ENCODE data around the gene TNPO1.

TNPO1 gene

GRCh38 chr5:72822944-72823343, 6.5 kb downstream of the TNPO1 start:
- TF ChIP-seq POLR2A (IDR thresholded peaks at IDR 0.05; ENCODE audit: low read depth, low read length) (no peak), TAF1 (IDR thresholded peaks at IDR 0.05; ENCODE audit: borderline replicate concordance, low read depth, low read length) (no peak), POLR2AphosphoS5 (IDR thresholded peaks at IDR 0.05; ENCODE audit: low read depth, low read length) (no peak)
- FAIRE-seq: no peak
- no peak for DNase-seq (ENCODE audit: insufficient read length)

GRCh38 chr5:72829707-72830106, 13.2 kb downstream of the TNPO1 start:
- TF ChIP-seq TAF1 (IDR thresholded peaks at IDR 0.05; ENCODE audit: borderline replicate concordance, low read depth, low read length) (no peak), POLR2AphosphoS5 (IDR thresholded peaks at IDR 0.05; ENCODE audit: low read depth, low read length) (no peak), POLR2A (IDR thresholded peaks at IDR 0.05; ENCODE audit: low read depth, low read length) (no peak)
- FAIRE-seq (no peak), DNase-seq (ENCODE audit: insufficient read length) (no peak)

- no peak for FAIRE-seq
Observed at GRCh38 chr5:72830362-72830761, 13.9 kb downstream of the TNPO1 start.

GRCh38 chr5:72831685-72832084, 15.2 kb downstream of the TNPO1 start:
- TF ChIP-seq POLR2AphosphoS5 (IDR thresholded peaks at IDR 0.05; ENCODE audit: low read depth, low read length): no peak
- TF ChIP-seq TAF1 (IDR thresholded peaks at IDR 0.05; ENCODE audit: borderline replicate concordance, low read depth, low read length): no peak
- TF ChIP-seq POLR2A (IDR thresholded peaks at IDR 0.05; ENCODE audit: low read depth, low read length): no peak
- FAIRE-seq (no peak), DNase-seq (ENCODE audit: insufficient read length) (no peak)

More at GRCh38 chr5:72830362-72830761, 13.9 kb downstream of the TNPO1 start:
- TF ChIP-seq POLR2A (IDR thresholded peaks at IDR 0.05; ENCODE audit: low read depth, low read length): no peak
- TF ChIP-seq POLR2AphosphoS5 (IDR thresholded peaks at IDR 0.05; ENCODE audit: low read depth, low read length): no peak
- no peak for DNase-seq (ENCODE audit: insufficient read length)

DNA sequence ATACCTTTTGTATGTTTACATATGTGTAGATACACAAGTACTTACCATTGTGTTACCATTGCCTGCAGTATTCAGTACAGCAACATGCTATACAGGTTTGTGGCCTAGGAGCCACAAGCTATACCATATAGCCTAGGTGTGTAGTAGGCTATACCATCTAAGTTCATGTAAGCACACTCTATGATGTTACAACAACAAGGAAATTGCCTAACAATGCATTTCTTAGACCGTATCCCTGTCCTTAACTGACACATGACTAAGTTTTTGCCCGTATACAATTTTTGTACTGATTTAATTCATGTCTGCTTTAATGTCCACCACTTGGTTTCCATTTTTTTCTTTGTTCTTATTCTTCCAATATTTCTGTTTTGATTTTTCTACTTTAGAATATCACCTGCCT, 18.5 kb downstream of the TNPO1 start:
- DNase-seq (ENCODE audit: insufficient read length): no peak
- no peak for TF ChIP-seq POLR2A (IDR thresholded peaks at IDR 0.05; ENCODE audit: low read depth, low read length)
- TF ChIP-seq TAF1 (IDR thresholded peaks at IDR 0.05; ENCODE audit: borderline replicate concordance, low read depth, low read length): no peak
- no peak for TF ChIP-seq POLR2AphosphoS5 (IDR thresholded peaks at IDR 0.05; ENCODE audit: low read depth, low read length)

DNA sequence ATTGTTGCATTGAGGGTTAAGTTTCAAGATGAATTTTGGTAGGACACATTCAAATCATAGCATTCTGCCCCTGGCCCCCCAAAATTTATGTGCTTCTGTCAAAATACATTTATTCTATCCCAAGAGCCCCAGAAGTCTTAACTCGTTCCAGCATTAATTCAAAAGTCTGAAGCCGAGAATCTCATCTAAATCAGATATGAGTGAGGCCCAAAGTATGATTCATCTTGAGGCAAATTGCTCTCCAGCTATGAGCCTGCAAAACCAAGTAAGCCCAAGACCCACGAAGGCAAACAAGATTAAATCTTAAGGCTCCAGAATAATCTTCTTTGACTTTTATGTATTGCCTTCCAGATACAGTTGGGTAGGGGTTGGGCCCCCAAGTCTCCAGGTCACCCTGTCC, 19.2 kb downstream of the TNPO1 start:
- DNase-seq (ENCODE audit: insufficient read length) (no peak), FAIRE-seq (no peak)
- TF ChIP-seq POLR2A (IDR thresholded peaks at IDR 0.05; ENCODE audit: low read depth, low read length) (no peak), POLR2AphosphoS5 (IDR thresholded peaks at IDR 0.05; ENCODE audit: low read depth, low read length) (no peak), TAF1 (IDR thresholded peaks at IDR 0.05; ENCODE audit: borderline replicate concordance, low read depth, low read length) (no peak)

More for the DNA sequence above, 18.5 kb downstream of the TNPO1 start:
- FAIRE-seq: no peak

DNA sequence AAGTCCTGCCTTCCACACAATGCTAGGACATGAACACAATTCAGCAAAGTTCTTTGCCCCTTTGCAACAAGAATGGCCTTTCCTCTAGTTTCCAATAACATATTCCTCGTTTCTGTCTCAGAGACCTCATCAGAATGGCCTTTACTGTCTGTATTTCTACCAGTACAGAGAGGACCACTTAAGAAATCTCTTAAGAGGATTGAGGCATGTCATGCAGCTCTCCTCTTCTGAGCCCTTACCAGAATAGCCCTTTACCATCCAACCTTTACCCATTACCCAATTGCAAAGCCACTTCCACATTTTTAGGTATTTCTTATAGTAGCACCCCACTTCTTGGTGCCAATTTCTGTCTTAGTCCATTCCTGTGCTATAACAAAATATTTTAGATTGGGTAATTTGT, 20.3 kb downstream of the TNPO1 start:
- DNase-seq (ENCODE audit: insufficient read length): no peak
- TF ChIP-seq POLR2A (IDR thresholded peaks at IDR 0.05; ENCODE audit: low read depth, low read length) (no peak), POLR2AphosphoS5 (IDR thresholded peaks at IDR 0.05; ENCODE audit: low read depth, low read length) (no peak), TAF1 (IDR thresholded peaks at IDR 0.05; ENCODE audit: borderline replicate concordance, low read depth, low read length) (no peak)
- no peak for FAIRE-seq

- DNase-seq (ENCODE audit: insufficient read length) (no peak), FAIRE-seq (no peak)
- TF ChIP-seq POLR2A (IDR thresholded peaks at IDR 0.05; ENCODE audit: low read depth, low read length) (no peak), TAF1 (IDR thresholded peaks at IDR 0.05; ENCODE audit: borderline replicate concordance, low read depth, low read length) (no peak), POLR2AphosphoS5 (IDR thresholded peaks at IDR 0.05; ENCODE audit: low read depth, low read length) (no peak)
Observed at GRCh38 chr5:72837524-72838096, 21.1 kb downstream of the TNPO1 start.

DNA sequence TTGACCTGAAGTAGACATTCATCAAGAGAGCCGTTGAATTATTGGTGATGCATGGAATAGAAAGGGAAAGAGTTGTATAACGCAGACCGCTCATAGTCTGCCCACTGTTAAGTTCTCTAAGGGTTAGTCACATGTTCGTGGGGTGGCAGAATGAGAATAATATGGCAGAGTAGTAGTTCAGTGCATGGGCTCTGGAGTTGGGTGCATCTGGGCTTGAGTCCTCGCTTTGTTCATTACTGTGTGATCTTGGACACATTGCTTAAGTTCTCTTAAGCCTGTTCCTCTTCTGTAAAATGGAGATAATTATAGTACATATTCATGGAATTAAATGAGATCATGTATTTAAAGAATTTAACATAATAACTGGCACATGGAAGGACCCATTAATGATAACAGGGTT, 23.6 kb downstream of the TNPO1 start:
- FAIRE-seq: no peak
- no peak for TF ChIP-seq POLR2AphosphoS5 (IDR thresholded peaks at IDR 0.05; ENCODE audit: low read depth, low read length)
- no peak for TF ChIP-seq TAF1 (IDR thresholded peaks at IDR 0.05; ENCODE audit: borderline replicate concordance, low read depth, low read length)
- TF ChIP-seq POLR2A (IDR thresholded peaks at IDR 0.05; ENCODE audit: low read depth, low read length): no peak

GRCh38 chr5:72841756-72842535, 25.5 kb downstream of the TNPO1 start:
- DNase-seq (ENCODE audit: insufficient read length): no peak
- no peak for TF ChIP-seq POLR2AphosphoS5 (IDR thresholded peaks at IDR 0.05; ENCODE audit: low read depth, low read length)
- TF ChIP-seq POLR2A (IDR thresholded peaks at IDR 0.05; ENCODE audit: low read depth, low read length): no peak
- TF ChIP-seq TAF1 (IDR thresholded peaks at IDR 0.05; ENCODE audit: borderline replicate concordance, low read depth, low read length): no peak
- FAIRE-seq: no peak

More for the DNA sequence above, 23.6 kb downstream of the TNPO1 start:
- DNase-seq (ENCODE audit: insufficient read length): no peak

DNA sequence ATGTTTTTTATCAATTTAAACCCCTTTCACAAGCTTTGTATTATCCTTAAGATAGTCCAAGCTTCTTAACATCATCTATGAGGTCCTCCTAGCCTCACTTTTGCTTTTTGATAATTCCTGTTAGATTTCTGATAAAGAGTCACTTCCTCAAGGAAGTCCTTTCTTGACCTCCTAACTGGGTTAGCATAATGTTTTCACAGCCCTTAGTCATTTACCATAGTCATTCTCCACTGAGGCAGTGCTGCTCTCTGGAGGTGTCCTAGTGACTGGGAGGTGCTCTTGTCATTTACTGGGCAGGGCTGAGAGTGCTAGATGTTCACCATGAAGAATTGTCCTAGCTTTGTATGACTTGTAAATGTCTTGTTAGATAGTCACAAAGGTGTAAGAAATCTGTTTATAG, 26.4 kb downstream of the TNPO1 start:
- no peak for DNase-seq (ENCODE audit: insufficient read length)
- no peak for FAIRE-seq
- no peak for TF ChIP-seq POLR2AphosphoS5 (IDR thresholded peaks at IDR 0.05; ENCODE audit: low read depth, low read length)
- TF ChIP-seq TAF1 (IDR thresholded peaks at IDR 0.05; ENCODE audit: borderline replicate concordance, low read depth, low read length): no peak

GRCh38 chr5:72844218-72844603, 27.8 kb downstream of the TNPO1 start:
- no peak for DNase-seq (ENCODE audit: insufficient read length)
- FAIRE-seq: no peak
- TF ChIP-seq TAF1 (IDR thresholded peaks at IDR 0.05; ENCODE audit: borderline replicate concordance, low read depth, low read length) (no peak), POLR2A (IDR thresholded peaks at IDR 0.05; ENCODE audit: low read depth, low read length) (no peak), POLR2AphosphoS5 (IDR thresholded peaks at IDR 0.05; ENCODE audit: low read depth, low read length) (no peak)

Measured in GM12892 (cell line).